NCI-H146 treated with DMSO at 0.1 percent for 48 hours (cell line): ENCODE results near the gene TMEM255A.
A peak's percentile ranks its signal among the peaks of the same experiment; 100 is the strongest.

ENCODE experiments used
- DNase-seq: peaks from one replicate; lab custom pipeline; 2025; ENCODE audit not compliant: unreplicated experiment; lab: John Stamatoyannopoulos, UW

Gene TMEM255A

GRCh38 chrX:120213438-120214265, 97.6 kb downstream of the TMEM255A start:
- DNase-seq = peak; percentile 34
